Activated CD4-positive, alpha-beta T cell treated with anti-CD3 and anti-CD28 coated beads for 36 hours (primary cell): ENCODE data around the gene FBXO33. TPM values are rescaled to one million over a fixed set of nuclear protein-coding genes. Genes with fewer than 3 reads are reported as not detected.
A peak's percentile ranks its signal among the peaks of the same experiment; 100 is the strongest.

Experiments used
- ATAC-seq: fragments of 200-7000 bp; cut with Tn5 transposase; one replicate; pipeline ENCODE4 v1.10.0; 2021; ENCODE audit warnings: mild to moderate bottlenecking, moderate library complexity
- CTCF ChIA-PET: fragments of 350-600 bp; sonication (Branson Sonifier 250); formaldehyde crosslinking; loops from one replicate; lab custom pipeline; 2021; ENCODE audit warnings: antibody characterized with exemption; lab: Charles Lee
- POLR2A ChIA-PET: fragments of 350-600 bp; sonication (Branson Sonifier 250); formaldehyde crosslinking; loops from one replicate; lab custom pipeline; 2021; ENCODE audit warnings: antibody characterized with exemption, inconsistent platforms; lab: Charles Lee
- DNase-seq: peaks from one replicate; pipeline ENCODE4 v3.0.0-alpha.2; 2020
- H3K27ac Mint-ChIP-seq: one replicate; pipeline ENCODE4 v1.8.0; 2021; ENCODE audit warnings: mixed read lengths
- H3K27me3 Mint-ChIP-seq: one replicate; pipeline ENCODE4 v1.8.0; 2021; ENCODE audit warnings: mixed read lengths
- H3K36me3 Mint-ChIP-seq: one replicate; pipeline ENCODE4 v1.8.0; 2021; ENCODE audit warnings: low read depth, mixed read lengths
- H3K4me1 Mint-ChIP-seq: one replicate; pipeline ENCODE4 v1.8.0; 2021; ENCODE audit warnings: mixed read lengths
- H3K4me3 Mint-ChIP-seq: one replicate; pipeline ENCODE4 v1.8.0; 2021; ENCODE audit warnings: mild to moderate bottlenecking, moderate library complexity, mixed read lengths
- H3K9me3 Mint-ChIP-seq: one replicate; pipeline ENCODE4 v1.8.0; 2021; ENCODE audit warnings: low read depth, mixed read lengths
- intact Hi-C, 2 experiments: fragments of 100-400 bp; cut with DNase I in 1 of 2; cut with micrococcal nuclease in 1 of 2; formaldehyde crosslinking; loops; one replicate each; pipeline versions ENCODE4 v1.14.2 to v1.15.1; 2022 to 2024; cut with DNase I, micrococcal nuclease
- total RNA-seq, 2 experiments: library from RNA; stranded (reverse); gene quantifications; one replicate each; pipeline ENCODE4 v1.2.3, GENCODE V29; 2021

The FBXO33 gene
- total RNA-seq, 2 experiments from 2014 or later, result 12.5 to 14.0 TPM

- ATAC-seq (no peak), DNase-seq (no peak)
- Mint-ChIP-seq H3K4me1 (peaks cover 13% of the 10 kb centered on the region), H3K9me3 (no peaks in the 10 kb centered on the region), H3K27ac (no peak overlapping the region), H3K27me3 (no peaks in the 10 kb centered on the region), H3K36me3 (peaks cover 21% of the 10 kb centered on the region), H3K4me3 (no peak overlapping the region)
- ChIA-PET POLR2A (no interaction called here), CTCF (no interaction called here)
- intact Hi-C loops, result loop anchor here in 1 of 2 experiments (5.0 kb wide), 1 partner anchor 34 kb away; the partner anchor contains the start of gene FBXO33
Observed at GRCh38 chr14:39398382-39398781, 33.9 kb downstream of the FBXO33 start.

DNA sequence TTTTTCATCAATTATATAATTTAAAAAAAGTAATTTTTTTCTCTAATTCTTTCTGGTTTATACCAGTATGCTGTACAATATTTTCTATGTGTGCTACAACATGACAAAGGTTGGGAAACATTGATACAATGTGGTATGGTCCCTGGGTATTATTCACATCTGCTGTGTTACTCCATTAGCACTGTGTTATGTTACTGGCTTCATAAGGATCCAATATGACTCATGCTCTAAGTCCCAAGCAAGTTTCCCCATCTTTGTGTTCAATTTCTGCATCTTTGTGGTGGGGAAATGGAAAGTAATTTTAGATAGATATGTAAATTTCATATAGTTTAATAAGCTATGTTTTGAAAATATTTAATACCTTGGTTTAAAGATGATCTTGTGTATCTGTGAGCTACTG lies 35.8 kb downstream of the FBXO33 start:
- Mint-ChIP-seq H3K9me3 (no peaks in the 10 kb centered on the region), H3K27me3 (no peaks in the 10 kb centered on the region), H3K4me3 (no peak overlapping the region), H3K27ac (no peak overlapping the region), H3K36me3 (peaks cover 18% of the 10 kb centered on the region), H3K4me1 (peaks cover 13% of the 10 kb centered on the region)
- ATAC-seq (peak; percentile 33), DNase-seq (no peak)
- ChIA-PET CTCF (interaction anchor here (0.7 to 1.2 kb wide), 2 partner anchors 29 to 1077 kb away, joined by 3 read pairs; no protein-coding TSS in a partner anchor), POLR2A (interaction anchor here (1.4 kb wide), 1 partner anchor 35 kb away, joined by 3 read pairs; the partner anchor contains the start of gene FBXO33)
- intact Hi-C loops, result loop anchor here in 1 of 2 experiments (5.0 kb wide), 1 partner anchor 36 kb away; the partner anchor contains the start of gene FBXO33

DNA sequence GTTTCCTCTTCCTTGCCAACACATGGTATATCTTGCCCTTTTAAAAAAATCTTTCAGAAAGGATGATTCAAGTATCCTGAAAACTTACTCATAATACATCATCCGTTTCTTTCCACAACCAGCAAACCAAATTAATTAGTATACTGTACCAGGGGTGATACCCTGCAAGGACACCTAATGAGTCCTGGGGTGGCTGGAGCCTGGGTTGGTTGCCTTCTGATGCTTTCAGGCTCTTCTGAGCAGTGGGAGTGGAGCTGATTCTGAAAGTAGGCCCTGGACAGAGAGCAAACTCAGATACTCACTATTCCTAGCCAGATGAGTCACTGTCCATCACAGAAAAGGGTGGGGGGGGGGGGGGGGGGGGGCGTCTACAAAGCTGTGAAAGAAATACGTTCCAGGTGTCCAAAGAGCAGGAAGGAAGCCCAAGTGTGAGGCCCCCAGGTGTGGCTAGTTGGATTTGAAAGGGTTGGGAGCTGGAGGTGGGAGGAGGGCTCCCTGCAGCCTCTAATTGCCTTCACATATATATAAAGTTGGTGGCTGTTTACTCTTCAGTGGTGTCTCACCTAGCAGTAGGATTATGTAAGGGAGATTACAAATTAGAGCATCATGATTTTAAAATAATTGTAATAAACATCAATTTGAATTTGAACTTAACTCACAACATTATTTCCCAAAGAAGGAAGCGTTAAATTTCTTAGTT lies 36.5 kb downstream of the FBXO33 start:
- CTCF ChIA-PET, result no interaction called here
- H3K4me1 Mint-ChIP-seq, result peaks cover 13% of the 10 kb centered on the region
- intact Hi-C loops, result loop anchor here in 1 of 2 experiments (5.0 kb wide), 1 partner anchor 37 kb away; the partner anchor contains the start of gene FBXO33
- ATAC-seq, result peak; percentile 85
- H3K27me3 Mint-ChIP-seq, result no peaks in the 10 kb centered on the region
- peak overlapping the region; percentile 84 for H3K27ac Mint-ChIP-seq
- POLR2A ChIA-PET, result interaction anchor here (0.5 kb wide), 1 partner anchor 342 kb away, joined by 4 read pairs; no protein-coding TSS in a partner anchor
- no peaks in the 10 kb centered on the region for H3K9me3 Mint-ChIP-seq
- no peak overlapping the region for H3K4me3 Mint-ChIP-seq
- peak; percentile 20 for DNase-seq
- H3K36me3 Mint-ChIP-seq, result peaks cover 18% of the 10 kb centered on the region

DNA sequence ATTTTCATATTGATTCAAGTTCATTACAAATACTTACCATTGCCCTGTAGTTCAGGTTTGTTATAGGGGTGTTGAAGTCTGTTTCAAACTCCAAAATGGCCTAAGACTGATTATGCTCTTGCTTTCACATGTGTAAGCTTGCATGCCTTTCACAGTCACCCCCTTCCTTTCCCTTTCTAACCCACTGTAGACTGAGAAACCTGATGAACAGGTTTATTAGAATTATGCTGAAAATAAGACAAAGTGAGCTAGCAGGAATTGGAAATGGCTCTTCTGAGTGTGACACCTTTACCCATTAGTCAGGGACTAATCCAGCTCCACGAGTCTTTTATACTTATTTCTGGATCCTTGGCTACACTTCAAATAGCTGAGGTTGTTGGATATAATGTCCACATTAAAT lies 38.9 kb downstream of the FBXO33 start:
- CTCF ChIA-PET, result interaction anchor here (1.8 kb wide), 1 partner anchor 10 kb away, joined by 10 read pairs; no protein-coding TSS in a partner anchor
- POLR2A ChIA-PET, result no interaction called here
- H3K4me3 Mint-ChIP-seq, result no peak overlapping the region

GRCh38 chr14:39384177-39384576 lies 48.1 kb downstream of the FBXO33 start:
- Mint-ChIP-seq H3K9me3 (no peaks in the 10 kb centered on the region), H3K4me1 (peaks cover 32% of the 10 kb centered on the region), H3K4me3 (no peak overlapping the region), H3K27ac (no peak overlapping the region), H3K27me3 (no peaks in the 10 kb centered on the region), H3K36me3 (peaks cover 3% of the 10 kb centered on the region)
- DNase-seq (no peak), ATAC-seq (no peak)
- POLR2A ChIA-PET, result interaction anchor here (0.6 to 1.5 kb wide), 3 partner anchors 9 to 155 kb away, joined by 3 to 4 read pairs (median 3); no protein-coding TSS in a partner anchor
- intact Hi-C loops, result loop anchor here in 1 of 2 experiments (5.0 kb wide), 2 partner anchors 48 to 272 kb away; partner anchors contain the start of genes FBXO33 and GEMIN2
- CTCF ChIA-PET, result interaction anchor here (1.4 to 2.1 kb wide), 2 partner anchors 8 to 153 kb away, joined by 4 to 10 read pairs; no protein-coding TSS in a partner anchor

More for the DNA sequence above, 38.9 kb downstream of the FBXO33 start:
- Mint-ChIP-seq H3K36me3 (peaks cover 15% of the 10 kb centered on the region), H3K27me3 (no peaks in the 10 kb centered on the region), H3K9me3 (no peaks in the 10 kb centered on the region), H3K27ac (no peak overlapping the region), H3K4me1 (peaks cover 18% of the 10 kb centered on the region)
- DNase-seq, result no peak
- ATAC-seq, result no peak
- intact Hi-C loops, result no loop called here

DNA sequence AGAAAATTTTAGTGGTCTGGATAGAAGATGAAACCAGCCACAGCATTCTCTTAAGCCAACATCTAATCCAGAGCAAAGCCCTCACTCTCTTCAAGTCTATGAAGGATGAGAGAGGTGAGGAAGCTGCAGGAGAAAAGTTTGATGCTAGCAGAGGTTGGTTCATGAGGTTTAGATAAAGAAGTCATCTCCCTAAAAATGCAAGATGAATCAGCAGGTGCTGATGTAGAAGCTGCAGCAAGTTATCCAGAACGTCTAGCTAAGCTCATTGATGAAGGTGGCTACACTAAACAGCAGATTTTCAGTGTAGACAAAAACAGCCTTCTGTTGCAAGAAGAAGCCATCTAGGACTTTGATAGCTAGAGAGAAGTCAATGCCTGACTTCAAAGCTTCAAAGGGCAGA lies 48.5 kb downstream of the FBXO33 start:
- H3K9me3 Mint-ChIP-seq, result no peaks in the 10 kb centered on the region

GRCh38 chr14:39383026-39383660 lies 49.1 kb downstream of the FBXO33 start:
- Mint-ChIP-seq H3K36me3 (peaks cover 3% of the 10 kb centered on the region), H3K4me3 (no peak overlapping the region), H3K9me3 (no peaks in the 10 kb centered on the region), H3K27ac (no peak overlapping the region), H3K4me1 (peaks cover 31% of the 10 kb centered on the region), H3K27me3 (no peaks in the 10 kb centered on the region)
- ChIA-PET POLR2A (interaction anchor here (1.5 kb wide), 1 partner anchor 51 kb away, joined by 3 read pairs; no protein-coding TSS in a partner anchor), CTCF (interaction anchor here (0.9 to 2.1 kb wide), 5 partner anchors 9 to 152 kb away, joined by 3 to 10 read pairs (median 3); no protein-coding TSS in a partner anchor)
- ATAC-seq (peak; percentile 97), DNase-seq (no peak)
- intact Hi-C loops, result loop anchor here (1.0 to 5.0 kb wide), 3 partner anchors 49 to 271 kb away; partner anchors contain the start of genes FBXO33 (in 1 of the 2) and GEMIN2 (in 1 of the 2)

More for the DNA sequence above, 48.5 kb downstream of the FBXO33 start:
- Mint-ChIP-seq H3K4me3 (no peak overlapping the region), H3K27me3 (no peaks in the 10 kb centered on the region), H3K4me1 (peaks cover 31% of the 10 kb centered on the region), H3K36me3 (peaks cover 3% of the 10 kb centered on the region), H3K27ac (no peak overlapping the region)
- ChIA-PET CTCF (interaction anchor here (1.0 to 2.1 kb wide), 3 partner anchors 9 to 152 kb away, joined by 3 to 10 read pairs (median 4); no protein-coding TSS in a partner anchor), POLR2A (interaction anchor here (1.1 to 1.5 kb wide), 2 partner anchors 9 to 51 kb away, joined by 3 read pairs; no protein-coding TSS in a partner anchor)
- DNase-seq, result no peak
- intact Hi-C loops, result loop anchor here (1.0 to 5.0 kb wide), 3 partner anchors 49 to 271 kb away; partner anchors contain the start of genes FBXO33 (in 1 of the 2) and GEMIN2 (in 1 of the 2)
- ATAC-seq, result peak; percentile 31

DNA sequence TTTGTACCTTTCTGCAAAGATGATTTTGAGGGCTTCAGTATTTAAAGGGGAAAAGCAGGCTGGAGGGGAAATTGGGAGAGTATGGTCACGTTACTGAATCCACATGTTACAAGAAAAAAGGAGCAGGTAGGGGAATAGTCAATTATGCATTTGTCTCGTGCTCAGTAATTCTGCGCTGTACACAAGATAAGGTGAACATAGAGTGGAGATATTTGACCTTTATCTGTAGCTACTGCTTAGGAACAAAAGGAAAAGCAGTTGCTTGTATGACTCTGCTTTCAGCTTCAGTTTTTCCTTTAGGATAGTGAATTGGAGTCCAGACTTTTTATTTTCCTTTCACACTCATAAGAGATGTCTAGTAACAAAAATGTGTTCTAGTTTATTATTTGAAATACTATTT lies 49.8 kb downstream of the FBXO33 start:
- ChIA-PET CTCF (interaction anchor here (0.9 to 1.5 kb wide), 3 partner anchors 10 to 13 kb away, joined by 3 to 5 read pairs (median 3); no protein-coding TSS in a partner anchor), POLR2A (no interaction called here)
- Mint-ChIP-seq H3K36me3 (peaks cover 2% of the 10 kb centered on the region), H3K27me3 (no peaks in the 10 kb centered on the region), H3K4me3 (no peak overlapping the region), H3K27ac (no peak overlapping the region), H3K4me1 (peaks cover 31% of the 10 kb centered on the region), H3K9me3 (no peaks in the 10 kb centered on the region)
- ATAC-seq (no peak), DNase-seq (no peak)
- intact Hi-C loops, result loop anchor here in 1 of 2 experiments (5.0 kb wide), 2 partner anchors 50 to 270 kb away; partner anchors contain the start of genes FBXO33 and GEMIN2

GRCh38 chr14:39381366-39381765 lies 50.9 kb downstream of the FBXO33 start:
- Mint-ChIP-seq H3K27ac (no peak overlapping the region), H3K27me3 (no peaks in the 10 kb centered on the region), H3K4me3 (no peak overlapping the region), H3K4me1 (peaks cover 39% of the 10 kb centered on the region), H3K36me3 (no peaks in the 10 kb centered on the region), H3K9me3 (no peaks in the 10 kb centered on the region)
- POLR2A ChIA-PET, result no interaction called here
- CTCF ChIA-PET, result interaction anchor here (0.6 to 1.9 kb wide), 3 partner anchors 9 to 981 kb away, joined by 3 to 5 read pairs (median 5); no protein-coding TSS in a partner anchor
- intact Hi-C loops, result loop anchor here in 1 of 2 experiments (5.0 kb wide), 2 partner anchors 51 to 269 kb away; partner anchors contain the start of genes FBXO33 and GEMIN2
- ATAC-seq (no peak), DNase-seq (no peak)

GRCh38 chr14:39376667-39377403 lies 55.4 kb downstream of the FBXO33 start:
- ATAC-seq, result no peak
- intact Hi-C loops, result no loop called here
- ChIA-PET POLR2A (interaction anchor here (0.6 kb wide), 1 partner anchor 273 kb away, joined by 3 read pairs; no protein-coding TSS in a partner anchor), CTCF (interaction anchor here (0.6 to 1.2 kb wide), 4 partner anchors 12 to 279 kb away, joined by 3 read pairs; no protein-coding TSS in a partner anchor)
- no peak overlapping the region for H3K4me3 Mint-ChIP-seq
- no peaks in the 10 kb centered on the region for H3K27me3 Mint-ChIP-seq
- DNase-seq, result no peak
- H3K9me3 Mint-ChIP-seq, result no peaks in the 10 kb centered on the region
- peaks cover 4% of the 10 kb centered on the region for H3K36me3 Mint-ChIP-seq
- H3K27ac Mint-ChIP-seq, result no peak overlapping the region
- peaks cover 8% of the 10 kb centered on the region for H3K4me1 Mint-ChIP-seq
